ELF-1 (cell line): Measurements from ENCODE around the gene WASF1.
"Not testable (repeated sequence)": the region's sequence is repeated elsewhere in the genome, so short reads cannot be mapped to it uniquely, and the experiment has no call there.

Source experiments
- DNase-seq: peaks from one replicate; pipeline ENCODE4 v3.0.0-alpha.2; 2016; ENCODE audit warnings: low read depth, low spot score

WASF1 gene

DNA sequence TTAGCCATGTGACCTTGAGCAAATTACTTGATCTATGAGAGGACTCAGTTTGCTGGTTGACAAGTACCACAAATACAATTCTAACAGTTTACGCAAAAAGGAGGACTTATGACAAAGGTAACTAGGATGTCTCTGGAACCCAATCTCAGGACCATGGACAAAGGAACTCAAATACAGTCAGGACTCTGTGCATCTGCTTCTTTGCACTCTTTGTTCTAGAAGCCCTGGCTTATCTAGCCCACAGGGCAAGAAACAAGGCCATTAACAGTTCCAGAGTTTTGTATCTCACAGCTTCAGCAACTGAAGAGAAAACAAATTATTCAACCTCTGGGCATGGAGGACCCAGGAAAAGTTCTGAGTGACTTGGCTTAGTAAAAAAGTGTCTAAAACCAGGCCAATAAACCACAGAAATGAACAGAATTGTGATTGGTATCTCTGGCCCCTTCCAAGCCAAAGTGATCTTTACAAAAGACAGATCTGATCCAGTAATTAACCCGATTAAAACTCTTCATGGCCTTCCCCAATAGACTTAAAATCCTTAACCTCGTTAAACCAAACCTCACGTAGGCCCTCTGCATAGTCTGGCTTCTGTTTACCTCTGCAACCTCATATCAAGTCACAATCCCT is 5.9 kb downstream of the WASF1 start:
- peak; percentile 25 for DNase-seq

DNA sequence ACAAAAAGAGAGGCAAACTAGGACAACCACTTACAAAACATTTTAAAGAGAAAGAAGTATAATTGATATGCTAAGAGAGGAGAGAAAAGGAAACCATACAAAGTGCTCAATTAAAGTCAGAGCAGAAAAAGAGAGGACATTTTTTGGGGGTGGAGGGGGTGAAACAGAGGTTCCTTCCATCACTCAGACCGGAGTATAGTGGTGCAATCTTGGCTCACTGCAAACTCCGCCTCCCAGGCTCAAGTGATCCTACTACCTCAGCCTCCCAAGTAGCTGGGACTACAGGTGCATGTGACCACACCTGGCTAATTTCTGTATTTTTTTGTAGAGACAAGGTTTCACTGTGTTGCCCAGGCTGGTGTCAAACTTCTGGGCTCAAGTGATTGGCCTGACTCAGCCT is 9.4 kb downstream of the WASF1 start:
- no peak for DNase-seq

DNA sequence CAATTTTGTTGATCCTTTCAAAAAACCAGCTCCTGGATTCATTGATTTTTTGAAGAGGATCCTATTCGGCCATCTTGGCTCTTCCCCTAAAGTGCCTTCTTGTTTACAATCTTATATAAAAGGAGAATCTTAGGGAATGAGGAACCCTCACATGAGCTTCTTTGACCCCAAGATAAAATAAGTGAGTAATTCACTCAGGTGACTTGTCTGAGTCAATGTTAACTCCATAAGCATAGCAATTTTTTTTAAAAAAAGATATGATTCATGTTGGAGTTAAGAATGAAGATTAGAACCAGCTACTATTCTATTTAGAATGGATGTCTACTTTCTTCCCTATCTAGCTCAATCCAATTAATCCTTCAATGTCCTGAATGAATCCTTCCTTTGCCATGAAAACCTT is 21.0 kb downstream of the WASF1 start:
- no peak for DNase-seq

DNA sequence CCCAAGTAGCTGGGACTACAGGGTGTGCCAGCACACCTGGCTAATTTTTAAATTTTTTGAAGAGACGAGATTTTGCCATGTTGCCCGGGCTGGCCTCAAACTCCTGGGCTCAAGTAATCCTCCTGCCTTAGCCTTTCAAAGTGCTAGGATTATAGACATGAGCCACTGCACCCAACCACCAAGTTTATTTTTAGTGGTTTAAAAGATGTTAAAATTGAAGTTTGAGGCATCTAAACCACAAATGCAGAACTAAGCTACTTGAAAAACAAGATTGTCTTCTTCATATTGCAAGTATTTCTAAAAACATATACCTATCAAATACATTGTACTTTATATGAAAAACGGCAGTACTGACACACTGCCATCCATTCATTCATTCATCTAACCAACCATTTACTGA is 31.6 kb downstream of the WASF1 start:
- DNase-seq, result no peak

DNA sequence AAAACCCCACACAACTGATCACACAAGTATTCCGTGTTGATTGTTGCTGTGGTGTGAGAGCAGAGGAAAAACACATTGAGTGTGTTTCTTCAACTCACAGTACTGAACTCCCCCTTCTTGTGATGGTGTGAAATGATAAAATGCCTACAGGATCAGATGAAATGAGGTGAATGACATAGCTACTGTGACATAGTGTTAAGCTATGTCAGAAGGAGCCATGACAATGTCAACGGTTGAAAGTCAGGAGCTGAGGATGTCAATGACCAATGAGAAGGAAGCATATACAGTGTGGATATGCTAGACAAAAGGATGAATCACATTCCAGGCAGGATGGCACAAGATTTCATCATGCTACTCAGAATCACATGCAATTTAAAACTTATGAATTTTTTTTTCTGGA is 38.8 kb downstream of the WASF1 start:
- DNase-seq, result no peak

DNA sequence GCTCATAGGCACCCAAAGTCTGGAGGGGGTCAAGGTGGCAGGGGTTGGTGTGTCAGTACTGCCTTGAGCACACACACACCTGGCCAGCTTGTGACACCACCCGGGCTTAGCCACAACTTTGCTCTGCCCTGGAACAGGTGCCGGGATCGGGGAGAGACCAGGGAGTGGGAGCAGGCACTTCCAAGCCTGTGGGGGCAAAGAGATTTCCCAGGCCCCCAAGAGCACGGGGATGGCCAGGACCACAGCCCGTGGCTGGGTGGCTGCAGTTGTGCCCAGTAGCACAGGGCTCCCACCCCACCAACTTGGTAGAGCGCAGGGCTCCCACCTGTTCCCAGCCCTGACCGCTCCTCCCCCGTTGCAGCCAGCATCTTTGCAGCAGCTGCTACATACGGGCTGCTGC is 40.4 kb downstream of the WASF1 start:
- no peak for DNase-seq

DNA sequence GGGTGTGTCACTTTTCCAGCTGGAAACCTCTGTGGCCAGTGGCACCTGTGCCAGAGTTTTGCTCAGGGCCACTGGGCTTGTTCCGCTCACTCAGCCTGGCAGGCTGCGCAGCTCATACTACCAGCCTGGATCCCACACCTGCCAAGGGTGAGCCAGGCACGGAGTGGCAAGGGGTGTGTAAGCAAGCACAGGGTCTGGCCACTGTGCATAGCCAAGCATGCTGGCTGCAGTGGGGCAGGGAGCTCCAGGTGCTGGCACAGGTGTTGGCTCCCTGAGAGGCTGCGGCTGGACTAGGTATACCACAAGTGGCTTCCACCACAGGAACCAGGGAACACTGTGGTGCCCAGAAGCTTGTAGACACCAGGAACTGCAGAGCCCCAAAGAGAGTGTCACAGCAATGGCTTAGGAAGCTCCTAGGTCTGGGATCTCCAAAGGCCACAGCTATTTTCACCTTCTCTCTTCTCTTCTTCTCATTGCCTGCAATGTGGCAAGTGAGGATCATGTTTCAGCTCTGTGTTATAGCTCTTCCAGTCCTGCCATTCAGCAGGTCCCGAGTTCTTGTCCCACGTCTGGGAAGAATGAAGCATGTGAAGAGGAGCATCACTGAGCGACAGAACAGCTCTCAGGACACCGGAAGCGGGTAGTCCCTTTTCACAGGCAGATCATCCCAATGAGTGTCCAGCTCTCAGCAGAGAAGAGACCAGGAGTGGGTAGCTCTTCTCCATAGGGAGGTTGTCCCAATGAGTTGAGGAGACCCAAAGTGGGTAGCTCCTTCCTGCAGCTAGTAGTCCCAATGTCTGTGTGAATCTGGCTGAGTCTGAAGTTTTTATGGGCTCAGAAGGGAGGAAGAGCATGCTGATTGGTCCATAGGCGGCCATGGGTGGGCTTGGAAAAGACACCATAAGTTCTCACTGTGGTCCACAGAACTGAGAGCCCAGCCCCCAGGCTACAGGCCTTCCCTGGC is 41.3 kb downstream of the WASF1 start:
- peak; percentile 5 for DNase-seq

DNA sequence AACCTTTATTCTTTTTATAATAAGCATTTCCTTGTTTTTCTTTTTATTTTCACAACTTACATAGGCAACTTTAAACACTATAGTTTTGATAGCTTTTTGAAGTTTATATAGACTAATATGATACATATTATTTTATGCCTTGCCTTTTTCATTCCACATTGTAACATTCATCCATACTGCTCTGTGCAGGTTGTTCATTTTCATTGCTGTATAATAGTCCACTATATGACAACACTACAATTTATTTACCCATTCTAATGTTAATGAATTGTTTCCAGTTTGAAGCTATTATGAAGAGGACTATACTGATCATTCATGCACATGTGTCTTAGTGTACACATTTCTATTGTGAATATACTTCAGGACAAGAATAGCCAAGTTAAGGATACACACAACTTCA is 49.1 kb downstream of the WASF1 start:
- no peak for DNase-seq

DNA sequence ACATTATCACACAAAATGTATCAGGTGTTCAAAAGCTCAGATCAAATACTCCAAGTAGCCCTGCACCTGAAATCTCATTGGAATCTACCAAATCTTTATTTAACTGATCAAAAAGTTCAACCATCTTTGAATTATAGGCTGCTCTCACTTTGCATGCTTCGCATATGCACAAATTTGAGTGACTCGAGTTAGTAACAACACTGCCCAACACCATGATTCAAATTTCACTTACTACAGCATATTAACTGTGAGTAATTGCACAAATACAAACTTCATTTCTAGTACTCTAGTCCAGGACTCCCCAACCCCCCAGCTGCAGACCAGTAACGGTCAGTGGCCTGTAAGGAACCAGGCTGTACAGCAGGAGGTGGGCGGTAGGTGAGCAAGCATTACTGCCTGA is 51.1 kb downstream of the WASF1 start:
- DNase-seq, result no peak

DNA sequence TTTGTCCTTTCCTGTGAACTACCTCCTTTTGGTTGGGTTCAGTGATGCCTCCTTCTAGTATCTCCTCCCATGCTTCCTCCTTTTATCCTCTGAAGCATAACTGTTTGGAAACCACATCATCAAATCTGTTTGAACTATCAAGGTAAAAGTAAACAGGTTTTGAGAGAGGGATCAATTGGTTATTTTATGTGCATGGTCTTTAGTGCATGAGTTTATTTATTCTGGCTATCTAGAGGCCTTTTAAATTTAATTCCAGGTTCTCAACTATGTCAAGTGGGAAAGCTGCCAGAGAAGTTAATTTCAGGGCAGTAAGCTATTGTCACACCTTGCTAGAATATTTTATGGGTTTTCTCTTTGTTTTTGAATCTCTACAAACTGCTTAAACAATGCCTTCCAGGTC is 54.1 kb downstream of the WASF1 start:
- no peak for DNase-seq

DNA sequence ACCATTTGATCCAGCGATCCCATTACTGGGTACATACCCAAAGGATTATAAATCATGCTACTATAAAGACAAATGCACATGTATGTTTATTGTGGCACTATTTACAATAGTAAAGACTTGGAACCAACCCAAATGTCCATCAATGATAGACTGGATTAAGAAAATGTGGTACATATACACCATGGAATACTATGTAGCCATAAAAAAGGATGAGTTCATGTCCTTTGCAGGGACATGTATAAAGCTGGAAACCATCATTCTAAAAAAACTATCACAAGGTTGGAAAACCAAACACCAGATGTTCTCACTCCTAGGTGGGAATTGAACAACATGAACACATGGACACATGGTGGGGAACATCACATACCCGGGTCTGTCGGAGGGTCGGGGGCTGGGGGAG is 57.8 kb downstream of the WASF1 start:
- not testable (repeated sequence) for DNase-seq

DNA sequence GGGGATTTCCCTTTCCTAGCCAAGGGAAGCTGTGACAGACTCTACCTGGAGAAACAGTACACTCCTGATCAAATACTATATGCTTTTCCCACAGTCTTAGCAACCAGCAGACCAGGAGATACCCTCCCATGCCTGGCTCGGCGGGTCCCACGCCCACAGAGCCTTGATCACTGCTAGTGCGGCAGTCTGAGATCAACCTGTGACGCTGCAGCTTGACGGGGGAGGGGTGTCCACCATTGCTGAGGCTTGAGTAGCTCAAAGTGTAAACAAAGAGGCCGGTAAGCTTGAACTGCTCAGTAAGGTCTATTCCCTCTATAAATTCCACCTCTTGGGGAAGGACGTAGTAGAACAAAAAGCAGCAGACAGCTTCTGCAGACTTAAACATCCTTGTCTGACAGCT is 63.2 kb downstream of the WASF1 start:
- DNase-seq, result peak; percentile 58

DNA sequence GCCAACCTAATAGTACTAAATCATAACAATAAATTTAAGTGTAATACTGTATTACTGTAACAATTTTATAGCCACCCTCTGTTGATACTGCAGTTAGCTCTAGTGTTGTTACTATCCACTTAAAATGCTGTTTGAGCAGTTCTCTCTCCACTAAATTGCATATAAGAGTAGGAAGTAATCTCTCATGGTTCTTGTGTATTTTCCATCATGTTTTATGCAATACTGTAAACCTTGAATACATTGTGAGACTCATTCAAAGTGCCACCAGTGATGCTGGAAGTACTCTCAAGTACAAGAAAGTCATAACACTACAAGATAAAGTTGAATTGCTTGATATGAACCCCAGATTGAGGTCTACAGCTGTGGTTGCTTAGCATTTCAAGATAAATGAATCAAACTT is 65.5 kb downstream of the WASF1 start:
- DNase-seq, result no peak

DNA sequence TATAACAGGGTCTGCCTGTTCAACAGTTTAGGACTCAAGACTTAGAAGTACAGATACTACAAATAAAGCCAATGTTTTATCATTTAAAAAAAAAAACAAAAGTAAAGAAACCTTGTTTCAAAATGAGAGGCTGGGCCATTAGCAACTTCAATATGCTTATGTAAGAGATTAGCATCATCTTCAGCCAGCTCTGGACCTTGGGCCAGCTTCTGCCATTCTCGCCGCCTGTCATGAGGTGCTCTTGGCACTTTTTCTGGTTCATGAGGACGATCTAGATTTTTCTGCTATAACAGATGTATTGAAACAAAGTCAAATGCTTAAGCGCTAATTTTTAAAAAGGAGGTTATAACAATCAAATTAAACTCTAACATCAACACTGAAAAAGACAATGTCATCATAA is 74.2 kb downstream of the WASF1 start:
- DNase-seq, result no peak

DNA sequence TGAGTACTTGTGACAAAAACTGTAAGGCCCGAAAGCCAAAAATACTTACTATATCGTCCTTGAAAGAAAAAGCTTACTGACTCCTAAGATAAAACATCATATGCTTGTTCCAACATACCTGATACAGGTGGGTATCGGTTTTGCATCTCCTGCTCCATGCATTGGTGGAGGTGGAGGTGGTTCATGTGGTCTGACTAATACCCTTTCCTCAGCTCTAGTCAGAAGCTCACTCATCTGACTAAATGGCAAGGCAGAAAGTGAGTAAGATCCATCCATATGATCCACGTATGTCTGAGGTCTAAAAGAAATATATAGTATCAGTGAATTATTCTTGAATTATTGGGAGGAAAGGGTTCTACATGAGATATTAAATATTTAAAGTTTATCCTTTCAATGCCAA is 76.2 kb downstream of the WASF1 start:
- DNase-seq, result no peak

DNA sequence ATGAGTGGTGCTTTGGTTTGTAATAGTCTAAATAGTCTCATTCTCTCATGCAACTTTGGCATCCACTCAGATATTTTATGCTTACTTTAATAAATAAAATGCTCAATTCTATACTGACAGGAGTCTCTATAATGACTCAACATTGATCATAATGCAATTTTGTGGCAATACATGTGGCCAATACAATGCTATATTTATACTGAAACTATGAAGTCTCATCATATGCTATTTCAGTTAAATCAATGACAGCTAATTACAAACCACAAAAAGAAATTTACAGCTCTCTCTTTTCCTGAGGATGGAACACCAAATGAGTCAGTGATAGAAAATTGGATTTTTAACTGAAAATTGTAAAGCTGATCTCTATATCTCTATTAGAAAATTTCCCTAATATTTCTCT is 77.1 kb downstream of the WASF1 start:
- DNase-seq, result no peak

DNA sequence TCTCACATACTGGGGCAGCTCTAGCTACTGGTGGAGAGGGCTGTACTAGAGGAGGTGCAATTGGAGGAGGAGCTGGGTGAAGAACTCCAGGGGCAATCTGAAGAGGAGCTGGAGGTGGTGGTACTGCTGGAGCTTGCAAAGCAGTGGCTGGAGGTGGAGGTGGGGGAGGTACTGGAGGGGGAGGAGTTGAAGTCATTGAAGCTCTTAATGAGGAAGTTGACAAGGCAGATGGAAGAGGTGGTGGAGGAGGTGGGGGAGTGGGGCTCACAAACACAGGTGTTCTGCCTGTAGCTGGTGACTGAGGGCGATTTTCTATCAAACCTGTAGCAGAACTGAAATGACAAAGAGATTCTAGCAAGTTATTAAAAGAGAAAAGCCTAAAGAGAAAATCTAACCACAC is 77.6 kb downstream of the WASF1 start:
- peak; percentile 4 for DNase-seq

DNA sequence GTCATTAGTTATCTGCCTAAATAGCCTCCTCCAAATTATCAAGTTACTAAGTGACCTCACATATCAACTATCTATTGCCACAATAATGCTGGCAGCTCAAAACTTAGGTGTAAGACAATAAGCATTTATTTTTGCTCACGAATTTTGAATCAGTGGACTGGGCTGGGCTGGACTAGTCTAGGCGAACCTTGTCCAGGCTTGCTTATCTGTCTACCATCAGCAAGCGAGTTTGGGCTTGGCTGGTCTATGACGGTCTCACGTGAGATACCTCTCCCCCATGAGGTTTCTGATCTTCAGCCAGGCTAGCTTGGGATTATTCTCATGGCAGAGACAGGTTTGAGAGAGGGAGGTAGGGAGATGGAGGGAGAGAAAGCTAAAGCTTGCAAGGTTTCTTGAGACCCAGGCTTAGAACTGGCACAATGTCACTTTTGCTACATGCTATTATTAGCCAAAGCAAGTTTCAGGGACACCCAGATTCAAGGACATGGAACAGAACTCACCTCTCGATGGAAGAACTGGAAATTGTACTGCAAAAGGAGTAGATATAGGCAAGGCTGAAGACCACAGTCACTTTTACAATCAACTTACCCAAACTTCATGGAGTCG is 80.9 kb downstream of the WASF1 start:
- no peak for DNase-seq

DNA sequence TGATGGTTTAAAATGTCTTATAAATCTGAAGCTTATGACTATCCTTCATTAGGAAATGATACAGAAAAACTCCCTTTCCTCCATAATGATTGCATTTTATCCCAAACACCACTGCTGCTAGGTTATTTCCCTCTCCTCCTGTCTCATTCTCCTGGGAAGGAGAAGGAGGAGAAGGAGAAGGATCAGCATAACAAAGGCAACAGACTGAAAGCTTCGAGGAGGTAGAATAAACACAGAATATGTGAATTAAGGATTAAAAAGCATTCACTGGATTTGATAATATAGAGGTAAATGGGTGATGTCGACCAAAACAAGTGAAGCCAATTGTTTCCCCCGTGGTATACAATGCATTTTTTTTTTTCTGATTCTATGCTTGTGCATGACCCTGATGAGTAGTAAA is 82.0 kb downstream of the WASF1 start:
- DNase-seq, result no peak

DNA sequence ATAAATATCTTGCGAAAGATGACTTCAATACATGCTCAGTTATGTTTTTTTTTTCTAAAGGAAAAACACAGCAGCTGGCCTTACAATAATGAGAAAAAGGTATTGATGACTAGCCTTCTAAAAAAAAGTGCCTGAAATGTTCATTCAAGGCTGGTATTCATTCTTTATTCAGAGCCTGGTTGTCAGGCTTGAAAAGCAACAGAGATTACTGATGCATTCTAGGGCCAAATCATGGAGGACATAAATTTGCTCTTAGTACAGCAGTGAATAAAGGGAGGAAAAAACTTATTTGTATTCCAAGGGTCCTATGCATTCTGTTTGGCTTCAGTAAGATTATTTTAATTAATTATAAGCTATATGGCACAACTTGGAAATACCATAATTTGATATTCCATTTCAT is 83.5 kb downstream of the WASF1 start:
- DNase-seq, result no peak

DNA sequence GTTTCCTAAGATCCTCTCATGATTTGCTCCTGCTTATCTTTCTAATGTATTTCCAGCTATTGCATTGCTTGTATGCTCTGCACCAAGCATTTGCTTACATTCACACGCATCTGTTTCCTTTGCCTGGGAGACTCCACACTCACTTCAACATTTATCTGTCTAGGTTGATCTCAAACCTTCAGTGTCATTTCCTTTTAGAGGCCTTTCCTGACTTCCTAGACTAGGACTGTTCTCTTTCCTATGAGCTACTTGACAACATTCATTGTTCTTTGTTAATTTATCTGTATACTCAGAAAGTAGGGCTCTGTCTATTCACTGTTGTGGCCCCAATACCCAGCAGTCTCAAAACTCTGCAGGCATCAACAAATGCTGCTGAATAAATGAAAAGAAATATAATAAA is 84.4 kb downstream of the WASF1 start:
- no peak for DNase-seq

DNA sequence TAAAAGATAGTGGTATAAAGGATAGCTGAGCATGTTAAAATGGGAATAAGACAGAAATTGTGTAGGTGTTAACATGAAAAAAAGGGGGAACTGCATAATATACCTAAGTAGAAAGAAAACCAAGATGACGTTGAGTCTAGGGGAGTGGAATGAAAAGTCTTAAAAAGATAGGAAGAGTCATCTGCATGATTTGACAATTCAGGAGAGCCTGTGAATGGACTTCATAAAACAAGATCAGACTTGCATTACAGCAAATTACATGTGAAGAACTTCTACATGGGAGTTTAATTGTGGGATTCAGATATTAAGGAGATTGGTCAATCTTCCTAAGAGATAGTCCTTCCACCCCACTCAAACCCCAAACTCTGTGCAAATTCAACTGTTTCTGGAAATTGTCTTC is 85.5 kb downstream of the WASF1 start:
- DNase-seq, result no peak

DNA sequence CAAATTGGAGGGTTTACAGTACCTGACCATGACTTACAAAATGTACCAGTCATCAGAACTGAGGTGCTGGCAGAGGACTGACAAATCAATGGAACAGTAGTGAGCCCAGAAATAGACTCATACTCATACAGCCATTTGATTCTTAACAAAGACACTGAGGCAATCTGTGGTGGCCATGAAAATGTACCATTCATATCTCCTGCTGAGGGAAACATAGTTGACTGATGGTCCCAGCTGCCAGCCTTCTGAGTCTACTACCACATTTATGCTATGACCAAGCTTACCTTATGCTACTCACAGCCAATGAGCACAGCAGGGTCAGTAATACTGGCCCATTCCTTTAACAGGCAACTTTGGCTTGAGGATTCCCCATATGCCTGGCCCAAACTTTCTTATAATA is 88.6 kb downstream of the WASF1 start:
- no peak for DNase-seq
